ENCODE measurements around the gene RAB42.
"Not testable (repeated sequence)": the region's sequence is repeated elsewhere in the genome, so short reads cannot be mapped to it uniquely, and the experiment has no call there.

The RAB42 gene

GRCh38 chr1:28586585-28587391, 5.3 kb upstream of the RAB42 start:
- Histone ChIP-seq H3K4me1 (ENCODE audit: control insufficient read depth, insufficient read depth, low read depth, low read length) (peaks cover 16% of the 10 kb centered on the region), H3K27ac (ENCODE audit: low read length, poor library complexity, severe bottlenecking) (peak overlapping the region; percentile 87), H3K4me2 (ENCODE audit: low read length, poor library complexity, severe bottlenecking) (peak overlapping the region; percentile 43)
- not testable (repeated sequence) for H3K4ac ChIP-seq (ENCODE audit: low read depth in 1 of 2, low read length in 2 of 2); H3K9ac ChIP-seq (ENCODE audit: low read length); DNase-seq; H2BK120ac ChIP-seq (ENCODE audit: low read depth, low read length); H3K9me3 ChIP-seq (ENCODE audit: control insufficient read depth, low read length); H3K14ac ChIP-seq (ENCODE audit: low read length in 2 of 2); H3K79me1 ChIP-seq (replicated peaks; ENCODE audit: low read length, poor library complexity, severe bottlenecking); H2BK12ac ChIP-seq (ENCODE audit: low read length in 2 of 2); H4K91ac ChIP-seq (ENCODE audit: low read length); H4K8ac ChIP-seq (ENCODE audit: low read length); H3K23ac ChIP-seq (ENCODE audit: low read length in 2 of 2); H3K36me3 ChIP-seq (ENCODE audit: control insufficient read depth in 1 of 2, insufficient read depth in 2 of 2, low read depth in 1 of 2, low read length in 2 of 2); H2BK5ac ChIP-seq (ENCODE audit: low read depth, low read length, poor library complexity, severe bottlenecking); H3K27me3 ChIP-seq (ENCODE audit: control insufficient read depth in 1 of 2, insufficient read depth in 1 of 2, low read length in 2 of 2); H2AFZ ChIP-seq (ENCODE audit: low read depth, low read length); H3K18ac ChIP-seq (ENCODE audit: low read depth in 1 of 2, low read length in 2 of 2); H3K4me3 ChIP-seq (ENCODE audit: insufficient read depth in 1 of 2, low read depth in 1 of 2, low read length in 2 of 2); H2AK5ac ChIP-seq (ENCODE audit: low read length, severe bottlenecking); H2BK15ac ChIP-seq (ENCODE audit: low read depth, poor library complexity, severe bottlenecking)
- WGBS = 94% methylated on average over 7 of the region's 19 CpGs

- no peak for DNase-seq
- H3K27ac ChIP-seq (ENCODE audit: low read length, poor library complexity, severe bottlenecking) = no peak overlapping the region
- WGBS = 7% methylated on average over 62 of the region's 81 CpGs
- H2BK12ac ChIP-seq (ENCODE audit: low read length in 2 of 2) = peak overlapping the region in 1 of 2 experiments; percentile 24
- H2AK5ac ChIP-seq (ENCODE audit: low read length, severe bottlenecking) = no peak overlapping the region
- H3K79me1 ChIP-seq (replicated peaks; ENCODE audit: low read length, poor library complexity, severe bottlenecking) = peaks cover 1% of the 10 kb centered on the region
- peak overlapping the region; percentile 74 for H2AFZ ChIP-seq (ENCODE audit: low read depth, low read length)
- peak overlapping the region in 1 of 2 experiments; percentile 94 for H3K23ac ChIP-seq (ENCODE audit: low read length in 2 of 2)
- peaks cover 20% of the 10 kb centered on the region for H3K4me1 ChIP-seq (ENCODE audit: control insufficient read depth, insufficient read depth, low read depth, low read length)
- H3K14ac ChIP-seq (ENCODE audit: low read length in 2 of 2) = peak overlapping the region in 1 of 2 experiments; percentile 4
- no peaks in the 10 kb centered on the region for H3K36me3 ChIP-seq (ENCODE audit: control insufficient read depth in 1 of 2, insufficient read depth in 2 of 2, low read depth in 1 of 2, low read length in 2 of 2)
- H2BK5ac ChIP-seq (ENCODE audit: low read depth, low read length, poor library complexity, severe bottlenecking) = peak overlapping the region; percentile 58
- no peaks in the 10 kb centered on the region for H3K27me3 ChIP-seq (ENCODE audit: control insufficient read depth in 1 of 2, insufficient read depth in 1 of 2, low read length in 2 of 2)
- peak overlapping the region; percentile 47 for H3K4me2 ChIP-seq (ENCODE audit: low read length, poor library complexity, severe bottlenecking)
- no peaks in the 10 kb centered on the region for H3K9me3 ChIP-seq (ENCODE audit: control insufficient read depth, low read length)
- peak overlapping the region; percentile 83 for H3K9ac ChIP-seq (ENCODE audit: low read length)
- peak overlapping the region; percentile 4 for H2BK15ac ChIP-seq (ENCODE audit: low read depth, poor library complexity, severe bottlenecking)
- H4K91ac ChIP-seq (ENCODE audit: low read length) = no peak overlapping the region
- H3K18ac ChIP-seq (ENCODE audit: low read depth in 1 of 2, low read length in 2 of 2) = peak overlapping the region in 1 of 2 experiments; percentile 78
- H4K8ac ChIP-seq (ENCODE audit: low read length) = peak overlapping the region; percentile 87
- peak overlapping the region in 1 of 2 experiments; percentile 5 for H3K4ac ChIP-seq (ENCODE audit: low read depth in 1 of 2, low read length in 2 of 2)
- H3K4me3 ChIP-seq (ENCODE audit: insufficient read depth in 1 of 2, low read depth in 1 of 2, low read length in 2 of 2) = peak overlapping the region; percentile 61 to 83
- peak overlapping the region; percentile 78 for H2BK120ac ChIP-seq (ENCODE audit: low read depth, low read length)
Observed at GRCh38 chr1:28592321-28593071, 431 bp downstream of the RAB42 start.

DNA sequence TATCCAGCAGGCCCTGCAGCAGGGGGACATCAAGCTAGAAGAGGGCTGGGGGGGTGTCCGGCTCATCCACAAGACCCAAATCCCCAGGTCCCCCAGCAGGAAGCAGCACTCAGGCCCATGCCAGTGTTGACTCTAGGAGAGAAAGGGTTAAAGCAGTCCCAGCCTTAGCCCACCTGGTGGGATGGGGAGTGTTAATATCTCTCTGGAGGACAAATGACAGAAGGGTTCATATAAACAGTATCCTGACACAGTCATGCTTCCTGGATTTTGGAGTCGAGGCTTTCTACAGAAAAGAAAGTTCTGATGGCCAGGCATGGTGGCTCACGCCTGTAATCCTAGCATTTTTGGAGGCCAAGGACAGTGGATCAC, 1.9 kb downstream of the RAB42 start:
- not testable (repeated sequence) for DNase-seq; H3K4me2 ChIP-seq (ENCODE audit: low read length, poor library complexity, severe bottlenecking); H3K27ac ChIP-seq (ENCODE audit: low read length, poor library complexity, severe bottlenecking); H3K9ac ChIP-seq (ENCODE audit: low read length); H3K36me3 ChIP-seq (ENCODE audit: control insufficient read depth in 1 of 2, insufficient read depth in 2 of 2, low read depth in 1 of 2, low read length in 2 of 2); H4K8ac ChIP-seq (ENCODE audit: low read length); H3K14ac ChIP-seq (ENCODE audit: low read length in 2 of 2); H3K4ac ChIP-seq (ENCODE audit: low read depth in 1 of 2, low read length in 2 of 2); H2BK5ac ChIP-seq (ENCODE audit: low read depth, low read length, poor library complexity, severe bottlenecking); H3K27me3 ChIP-seq (ENCODE audit: control insufficient read depth in 1 of 2, insufficient read depth in 1 of 2, low read length in 2 of 2); H2AFZ ChIP-seq (ENCODE audit: low read depth, low read length); H2BK120ac ChIP-seq (ENCODE audit: low read depth, low read length); H4K91ac ChIP-seq (ENCODE audit: low read length); H3K4me3 ChIP-seq (ENCODE audit: insufficient read depth in 1 of 2, low read depth in 1 of 2, low read length in 2 of 2); H3K79me1 ChIP-seq (replicated peaks; ENCODE audit: low read length, poor library complexity, severe bottlenecking); H2BK12ac ChIP-seq (ENCODE audit: low read length in 2 of 2); H3K18ac ChIP-seq (ENCODE audit: low read depth in 1 of 2, low read length in 2 of 2); H3K23ac ChIP-seq (ENCODE audit: low read length in 2 of 2); H2BK15ac ChIP-seq (ENCODE audit: low read depth, poor library complexity, severe bottlenecking); H3K9me3 ChIP-seq (ENCODE audit: control insufficient read depth, low read length); H2AK5ac ChIP-seq (ENCODE audit: low read length, severe bottlenecking)
- H3K4me1 ChIP-seq (ENCODE audit: control insufficient read depth, insufficient read depth, low read depth, low read length) = peaks cover 20% of the 10 kb centered on the region
- 74% methylated on average over 2 of the region's 3 CpGs for WGBS

GRCh38 chr1:28594686-28595411, 2.8 kb downstream of the RAB42 start:
- 90% methylated on average over 5 of the region's 7 CpGs for WGBS
- not testable (repeated sequence) for H3K4me2 ChIP-seq (ENCODE audit: low read length, poor library complexity, severe bottlenecking); H4K91ac ChIP-seq (ENCODE audit: low read length); H3K14ac ChIP-seq (ENCODE audit: low read length in 2 of 2); H3K79me1 ChIP-seq (replicated peaks; ENCODE audit: low read length, poor library complexity, severe bottlenecking); H4K8ac ChIP-seq (ENCODE audit: low read length); H2BK5ac ChIP-seq (ENCODE audit: low read depth, low read length, poor library complexity, severe bottlenecking); H3K4me3 ChIP-seq (ENCODE audit: insufficient read depth in 1 of 2, low read depth in 1 of 2, low read length in 2 of 2); H2BK15ac ChIP-seq (ENCODE audit: low read depth, poor library complexity, severe bottlenecking); H2BK120ac ChIP-seq (ENCODE audit: low read depth, low read length); H2BK12ac ChIP-seq (ENCODE audit: low read length in 2 of 2); H3K9me3 ChIP-seq (ENCODE audit: control insufficient read depth, low read length); H2AK5ac ChIP-seq (ENCODE audit: low read length, severe bottlenecking); H3K9ac ChIP-seq (ENCODE audit: low read length); H2AFZ ChIP-seq (ENCODE audit: low read depth, low read length); H3K27me3 ChIP-seq (ENCODE audit: control insufficient read depth in 1 of 2, insufficient read depth in 1 of 2, low read length in 2 of 2); H3K4ac ChIP-seq (ENCODE audit: low read depth in 1 of 2, low read length in 2 of 2); H3K27ac ChIP-seq (ENCODE audit: low read length, poor library complexity, severe bottlenecking); H3K36me3 ChIP-seq (ENCODE audit: control insufficient read depth in 1 of 2, insufficient read depth in 2 of 2, low read depth in 1 of 2, low read length in 2 of 2); H3K18ac ChIP-seq (ENCODE audit: low read depth in 1 of 2, low read length in 2 of 2); DNase-seq; H3K23ac ChIP-seq (ENCODE audit: low read length in 2 of 2)
- peaks cover 22% of the 10 kb centered on the region for H3K4me1 ChIP-seq (ENCODE audit: control insufficient read depth, insufficient read depth, low read depth, low read length)

Data from mesenchymal stem cell (in vitro differentiated cells and primary cell).